NCI-H526 treated with DMSO at 0.1 percent for 48 hours (cell line): Measurements from ENCODE around the gene REPS2.
A peak's percentile ranks its signal among the peaks of the same experiment; 100 is the strongest.
"Not testable (repeated sequence)": the region's sequence is repeated elsewhere in the genome, so short reads cannot be mapped to it uniquely, and the experiment has no call there.

Experiments used
- DNase-seq: peaks from one replicate; lab custom pipeline; 2025; lab: John Stamatoyannopoulos, UW

The REPS2 gene

DNA sequence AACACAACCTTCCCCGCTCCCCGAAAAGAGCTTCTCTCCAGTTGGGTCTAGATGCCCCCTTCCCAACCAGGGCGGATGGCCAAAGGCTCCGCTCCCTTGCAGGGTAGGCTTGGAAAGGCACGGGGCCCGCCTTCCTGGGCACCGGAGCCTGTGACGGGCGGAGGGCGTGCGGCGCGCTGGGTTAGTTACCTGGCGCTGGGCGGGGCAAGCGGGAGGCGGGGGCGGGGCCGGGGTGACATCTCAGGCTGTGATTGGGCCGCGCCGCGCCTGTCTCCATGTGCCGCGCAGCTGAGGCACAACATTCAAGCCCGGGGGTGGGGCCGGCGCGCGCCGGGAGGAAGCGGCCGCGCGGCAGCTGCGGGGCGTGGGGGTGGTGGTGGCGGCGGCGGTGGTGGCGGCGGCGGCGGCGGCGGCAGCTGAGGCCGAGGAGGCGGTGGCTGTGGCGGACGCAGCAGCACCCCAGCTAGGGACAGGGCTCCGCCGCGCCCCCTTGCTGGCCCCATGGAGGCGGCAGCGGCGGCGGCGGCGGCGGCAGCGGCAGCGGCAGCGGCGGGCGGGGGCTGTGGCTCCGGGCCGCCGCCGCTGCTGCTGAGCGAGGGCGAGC lies at the start of gene REPS2:
Gene REPS2 (plus strand): TSS at position 298 of the 604 bp plus-strand sequence. CDS start 204 bp downstream, at position 502.
- DNase-seq = peak; percentile 84

DNA sequence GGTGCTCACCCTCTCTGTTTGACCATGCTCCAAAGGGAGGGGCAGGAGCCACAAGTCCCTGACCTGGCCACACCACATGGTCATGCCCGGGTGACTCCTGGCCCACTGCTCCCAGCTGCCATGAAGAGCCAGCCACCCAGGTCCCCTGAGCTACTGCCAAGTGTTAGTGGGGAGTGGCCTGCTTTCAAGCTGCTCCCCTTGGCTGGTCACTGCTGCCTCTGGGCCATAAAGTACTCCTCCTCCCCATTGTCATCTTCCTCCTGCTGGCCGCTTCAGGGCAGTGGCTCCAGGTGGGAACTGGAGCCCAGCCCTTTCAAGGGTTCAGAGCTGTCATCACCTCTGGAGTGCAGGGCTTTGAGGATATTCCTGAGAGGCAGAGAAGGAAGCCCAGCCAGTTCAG lies 49.0 kb upstream of the REPS2 start:
- no peak for DNase-seq

DNA sequence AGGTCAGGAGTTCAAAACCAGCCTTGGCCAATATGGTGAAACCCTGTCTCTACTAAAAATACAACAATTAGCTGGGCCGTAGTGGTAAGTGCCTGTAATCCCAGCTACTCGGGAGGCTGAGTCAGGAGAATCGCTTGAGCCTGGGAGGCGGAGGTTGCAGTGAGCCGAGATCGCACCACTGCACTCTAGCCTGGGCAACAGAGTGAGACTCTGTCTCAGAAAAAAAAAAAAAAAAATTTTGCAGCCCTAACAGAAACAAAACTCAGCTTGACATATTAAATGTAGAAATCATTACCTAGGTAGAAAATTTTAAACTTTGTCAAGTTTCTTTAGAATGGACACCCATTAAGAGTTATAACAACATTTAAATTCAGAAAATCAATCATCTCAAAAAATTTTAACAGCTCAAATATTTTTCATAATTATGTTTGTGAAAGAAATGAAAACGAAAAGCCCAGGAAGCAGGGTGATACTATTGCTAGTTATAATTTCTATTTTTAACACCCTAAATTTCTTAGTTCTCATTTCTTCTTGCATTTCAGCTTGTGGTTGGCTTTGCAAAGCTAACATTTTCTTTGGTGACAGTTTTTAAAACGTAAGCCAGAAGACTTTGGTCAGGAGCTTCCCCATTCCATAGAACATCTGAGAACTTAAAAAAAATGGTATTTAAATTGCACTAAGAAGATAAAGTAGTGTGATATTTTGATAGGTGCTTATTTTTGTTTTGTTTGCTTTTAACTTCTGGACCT lies 43.0 kb upstream of the REPS2 start:
- no peak for DNase-seq

DNA sequence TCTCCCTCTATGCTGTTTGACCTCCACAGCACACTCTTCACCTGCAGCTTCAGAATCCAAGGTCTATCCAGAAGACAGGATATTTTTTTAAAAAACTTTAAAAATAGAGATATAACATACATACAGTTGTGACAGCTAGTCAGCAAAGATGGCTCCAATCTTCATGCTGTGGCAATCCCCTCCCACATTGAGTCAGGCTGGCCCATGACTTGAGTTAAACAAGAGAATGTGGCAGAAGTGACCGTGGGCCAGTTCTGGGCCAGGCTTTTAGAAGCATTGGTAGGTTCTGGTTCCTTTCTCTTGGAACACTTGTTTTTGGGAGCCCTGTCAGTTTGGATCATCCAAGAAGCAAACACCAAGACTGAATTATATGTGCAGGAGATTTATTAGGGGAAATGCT lies 36.1 kb upstream of the REPS2 start:
- DNase-seq = no peak

DNA sequence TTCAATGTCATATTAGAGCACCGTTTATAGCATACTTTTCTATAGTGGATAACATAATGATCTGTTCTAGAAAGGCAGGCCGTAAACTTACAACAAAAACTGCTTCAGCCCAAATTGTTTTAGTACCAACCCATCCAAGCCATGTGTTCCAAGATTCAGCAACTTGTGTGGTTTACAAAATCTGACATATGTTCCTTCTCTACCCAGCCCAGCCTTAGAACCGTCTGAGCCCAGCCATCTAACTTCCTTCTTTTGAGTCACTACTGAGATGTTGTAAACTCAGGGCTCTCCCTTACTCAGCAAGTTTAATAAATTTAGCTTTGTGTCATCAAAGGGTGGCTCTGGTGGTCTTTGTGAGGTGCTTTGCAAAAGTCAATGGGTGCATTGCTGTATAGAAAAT lies 32.4 kb upstream of the REPS2 start:
- DNase-seq = no peak

DNA sequence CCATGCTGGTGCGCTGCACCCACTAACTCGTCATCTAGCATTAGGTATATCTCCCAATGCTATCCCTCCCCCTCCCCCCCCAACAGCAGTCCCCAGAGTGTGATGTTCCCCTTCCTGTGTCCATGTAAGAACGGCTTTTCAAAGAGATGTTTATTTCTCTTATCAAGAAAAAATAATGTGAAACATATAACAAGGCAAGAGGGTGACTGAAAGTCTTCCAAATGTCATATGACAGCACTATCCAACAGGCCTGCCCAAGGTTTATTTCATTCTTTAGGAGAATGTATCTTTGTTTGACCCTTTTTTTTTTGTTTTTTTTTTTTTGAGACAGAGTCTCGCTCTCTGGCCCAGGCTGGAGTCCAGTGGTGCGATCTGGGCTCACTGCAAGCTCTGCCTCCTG lies 29.9 kb upstream of the REPS2 start:
- no peak for DNase-seq

DNA sequence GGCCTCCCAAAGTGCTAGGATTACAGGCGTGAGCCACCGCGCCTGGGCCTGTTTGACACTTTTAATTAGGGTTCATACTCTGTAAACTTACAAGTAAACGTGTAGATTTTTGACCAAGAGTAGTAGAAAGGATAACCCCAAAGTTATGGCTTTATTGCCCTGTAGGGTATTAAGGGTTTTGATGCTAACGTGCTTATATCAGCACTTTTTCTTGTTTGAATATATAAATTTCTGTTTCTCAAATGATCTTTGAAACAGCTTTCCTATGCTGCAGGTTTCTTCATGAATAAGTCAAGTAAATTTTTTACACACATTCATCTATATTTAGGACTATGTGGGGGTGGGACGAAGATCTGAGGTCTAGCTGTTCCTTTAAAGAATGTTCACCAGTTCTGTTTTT lies 29.3 kb upstream of the REPS2 start:
- no peak for DNase-seq

DNA sequence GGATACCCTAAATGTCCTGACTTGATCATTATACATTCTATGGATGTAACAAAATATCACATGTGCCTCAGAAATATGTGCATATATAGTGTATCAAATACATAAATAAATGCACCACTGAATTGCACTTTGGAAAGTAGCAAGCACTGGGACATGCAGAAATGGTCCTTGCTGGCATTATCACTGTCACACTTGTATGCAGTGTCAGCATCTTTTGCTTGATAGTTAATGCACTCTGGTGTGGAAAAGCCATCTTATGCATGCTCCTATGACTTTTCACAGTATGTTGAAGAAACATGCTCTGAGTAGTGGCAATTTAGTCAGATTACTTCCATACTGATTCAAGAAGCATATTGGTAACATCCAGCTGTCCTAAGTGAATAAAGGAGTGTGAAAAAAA lies 27.5 kb upstream of the REPS2 start:
- no peak for DNase-seq

DNA sequence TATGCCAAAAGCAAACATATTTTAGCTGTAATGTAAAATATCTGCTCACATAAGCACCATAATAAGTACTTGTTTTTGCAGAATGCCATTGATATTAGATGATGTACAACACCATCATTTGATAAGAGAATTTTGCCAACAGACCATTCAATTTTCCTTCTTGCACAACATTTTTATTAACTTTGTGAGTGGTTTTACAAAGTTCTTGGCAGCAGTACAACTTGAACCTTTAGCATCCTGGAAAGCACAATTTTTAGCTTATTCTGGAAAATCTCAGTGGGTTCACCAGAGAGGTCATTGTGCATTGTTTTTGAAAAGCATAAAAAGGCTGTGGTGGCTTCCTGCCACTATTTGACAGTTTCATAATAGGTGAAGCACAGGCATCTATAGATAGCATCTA lies 26.4 kb upstream of the REPS2 start:
- DNase-seq = no peak

DNA sequence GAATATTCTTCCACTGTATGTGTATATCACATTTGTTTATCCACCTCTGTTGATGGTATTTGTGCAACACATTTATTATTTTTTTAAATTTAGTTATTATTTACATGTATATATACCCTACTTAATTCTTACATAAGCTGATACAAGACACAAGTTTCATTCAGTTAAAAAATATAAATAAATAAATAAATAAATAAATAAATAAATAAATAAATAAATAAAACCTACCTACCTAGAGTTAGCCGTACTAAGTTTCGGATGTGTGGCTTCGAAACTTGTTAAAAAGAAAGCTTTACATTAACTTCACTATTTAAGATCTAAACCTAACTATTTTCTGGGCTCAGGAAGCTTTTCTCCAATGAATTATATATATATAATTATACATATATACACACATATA lies 23.3 kb upstream of the REPS2 start:
- DNase-seq = no peak

DNA sequence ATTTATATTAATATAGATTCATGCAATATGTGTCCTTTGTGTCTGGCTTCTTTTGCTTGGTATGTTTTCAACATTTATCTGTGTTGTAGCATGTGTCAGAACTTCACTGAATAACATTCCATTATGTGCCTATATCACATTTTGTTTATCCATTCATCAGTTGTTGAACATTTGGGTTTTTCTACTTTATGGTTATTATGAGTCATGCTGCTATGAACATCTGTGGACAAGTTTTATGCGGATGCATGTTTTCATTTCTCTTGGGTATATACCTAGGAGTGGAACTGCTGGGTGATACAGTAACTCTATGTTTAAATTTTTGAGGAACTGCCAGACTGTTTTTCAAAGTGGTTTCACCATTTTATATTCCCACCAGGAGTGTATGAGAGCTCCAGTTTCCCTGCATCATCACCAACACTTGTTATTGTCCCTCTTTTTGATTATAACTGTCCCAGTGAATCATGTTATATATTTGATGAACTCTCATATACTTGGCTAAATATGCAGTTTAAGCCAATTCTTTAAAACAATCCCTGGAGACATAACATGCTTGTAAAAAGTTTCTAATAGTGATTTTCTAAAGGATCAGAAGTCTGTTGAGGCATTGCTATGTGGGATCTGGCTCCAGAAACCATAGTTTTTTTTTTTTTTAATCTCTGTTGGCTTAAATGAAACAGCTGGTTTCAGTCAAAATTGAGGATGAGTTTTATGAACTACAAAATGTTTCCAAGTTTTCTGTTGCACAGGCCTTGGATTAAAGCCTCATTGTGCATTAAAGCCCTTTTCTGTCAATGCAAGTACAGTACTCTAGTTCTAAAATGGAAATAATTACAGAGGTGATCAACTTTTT lies 21.6 kb upstream of the REPS2 start:
- no peak for DNase-seq

DNA sequence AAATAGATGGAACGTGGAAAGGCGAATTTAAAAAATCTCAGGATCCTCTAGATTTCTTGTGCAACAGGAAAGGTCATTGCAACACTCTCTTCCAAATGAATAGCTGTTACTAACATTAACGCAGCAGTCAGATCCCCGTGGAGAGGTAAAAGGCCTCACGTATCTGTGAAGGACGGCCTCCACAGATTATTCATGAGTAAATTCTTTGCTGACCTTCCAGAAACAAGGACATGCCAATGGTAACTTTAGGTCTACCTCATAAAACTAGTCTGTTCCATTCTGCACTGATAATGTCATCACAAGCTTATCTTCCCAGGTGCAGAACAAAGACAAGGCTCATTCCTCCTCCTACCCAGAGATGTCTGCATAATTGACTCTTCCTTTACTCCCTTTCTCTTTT lies 16.1 kb upstream of the REPS2 start:
- DNase-seq = peak; percentile 88

DNA sequence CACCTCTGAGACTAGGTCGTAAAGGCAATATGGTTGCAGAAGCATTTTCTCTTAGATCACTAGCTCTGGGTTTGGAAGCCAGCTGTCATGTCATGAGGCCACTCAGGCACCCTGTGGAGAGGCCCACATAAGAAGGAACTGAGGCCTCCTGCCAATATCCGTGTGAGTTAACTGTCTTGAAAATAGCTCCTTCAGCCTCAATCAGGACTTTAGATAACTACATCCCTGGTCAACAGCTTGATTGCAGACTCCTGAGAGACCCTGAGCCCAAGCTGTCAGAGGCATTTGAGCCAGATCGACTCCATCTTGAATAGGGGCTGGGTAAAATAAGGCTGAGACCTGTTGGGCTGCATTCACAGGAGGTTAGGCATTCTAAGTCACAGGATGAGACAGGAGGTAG lies 15.1 kb upstream of the REPS2 start:
- DNase-seq = no peak

DNA sequence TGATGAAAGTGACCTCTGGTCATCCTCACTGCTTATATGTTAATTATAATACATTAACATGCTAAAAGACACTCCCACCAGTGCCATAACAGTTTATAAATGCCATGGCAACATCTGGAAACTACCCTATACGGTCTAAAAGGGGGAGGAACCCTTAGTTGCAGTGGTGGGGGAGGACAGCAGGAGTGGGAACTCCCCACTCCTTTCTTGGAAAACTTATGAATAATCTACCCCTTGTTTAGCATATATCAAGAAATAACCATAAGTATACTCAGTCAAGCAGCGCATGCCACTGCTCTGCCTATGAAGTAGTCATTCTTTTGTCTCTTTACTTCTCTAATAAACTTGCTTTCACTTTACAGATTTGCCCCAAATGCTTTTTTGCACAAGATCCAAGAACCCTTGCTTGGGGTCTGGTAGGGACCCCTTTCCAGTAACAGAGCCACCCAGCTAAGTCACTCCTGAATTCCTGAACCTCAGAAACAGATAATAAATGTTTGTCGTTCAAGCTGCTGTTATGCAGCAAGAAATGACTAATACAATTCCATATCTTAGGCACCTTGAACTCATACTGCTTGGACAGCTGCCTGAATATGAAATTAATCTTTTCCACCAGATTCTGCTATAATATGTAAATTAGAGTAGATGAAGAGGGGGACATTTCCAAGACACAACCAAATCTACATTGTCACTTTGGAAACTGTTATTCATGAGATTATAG lies 14.4 kb upstream of the REPS2 start:
- no peak for DNase-seq

DNA sequence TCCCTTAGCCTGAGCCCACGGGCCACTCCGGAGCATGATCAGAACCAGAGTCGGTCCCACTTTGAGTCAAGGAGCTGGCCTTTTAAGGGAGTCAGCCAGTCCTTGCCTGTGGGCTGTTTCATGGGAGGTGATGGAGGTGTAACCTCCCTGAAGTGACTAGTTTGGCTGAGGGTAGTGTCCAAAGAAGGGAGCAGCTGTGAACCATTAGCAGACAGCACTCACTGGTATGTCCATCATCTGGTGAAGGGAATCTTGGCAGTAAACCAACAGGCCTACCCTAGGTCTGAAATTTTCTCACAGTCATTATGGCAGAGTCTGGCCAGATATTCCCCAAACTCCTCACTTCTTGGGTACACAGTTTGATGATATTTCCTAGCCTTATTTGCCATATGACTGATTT lies 12.3 kb upstream of the REPS2 start:
- no peak for DNase-seq

DNA sequence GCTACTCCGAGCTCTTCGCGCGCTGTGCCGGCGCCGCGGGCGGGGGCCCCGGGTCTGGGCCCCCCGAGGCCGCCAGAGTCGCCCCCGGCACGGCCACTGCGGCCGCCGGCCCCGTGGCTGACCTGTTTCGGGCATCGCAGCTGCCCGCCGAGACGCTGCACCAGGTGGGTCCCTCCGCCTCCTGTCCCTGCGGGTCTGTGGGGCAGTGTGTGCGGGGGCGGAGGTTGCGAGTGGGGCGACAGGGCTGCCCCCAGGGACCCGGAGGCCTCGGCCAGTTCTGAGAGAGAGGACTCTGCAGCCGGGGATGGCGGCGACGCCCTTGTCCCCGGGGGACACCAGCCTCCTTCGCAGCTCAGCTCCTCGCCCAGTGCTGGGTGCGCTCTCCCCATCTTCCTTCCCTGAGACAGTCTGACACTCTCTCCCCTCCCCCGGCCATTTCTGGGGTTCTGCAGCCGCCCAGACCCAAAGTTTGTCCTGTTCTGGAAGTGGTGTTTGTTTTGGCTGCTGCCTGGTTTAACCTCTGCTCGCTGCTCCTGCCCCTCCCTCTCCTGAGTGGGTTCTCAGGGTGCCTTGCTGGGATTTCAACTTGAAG lies 609 bp downstream of the REPS2 start:
- DNase-seq = no peak

DNA sequence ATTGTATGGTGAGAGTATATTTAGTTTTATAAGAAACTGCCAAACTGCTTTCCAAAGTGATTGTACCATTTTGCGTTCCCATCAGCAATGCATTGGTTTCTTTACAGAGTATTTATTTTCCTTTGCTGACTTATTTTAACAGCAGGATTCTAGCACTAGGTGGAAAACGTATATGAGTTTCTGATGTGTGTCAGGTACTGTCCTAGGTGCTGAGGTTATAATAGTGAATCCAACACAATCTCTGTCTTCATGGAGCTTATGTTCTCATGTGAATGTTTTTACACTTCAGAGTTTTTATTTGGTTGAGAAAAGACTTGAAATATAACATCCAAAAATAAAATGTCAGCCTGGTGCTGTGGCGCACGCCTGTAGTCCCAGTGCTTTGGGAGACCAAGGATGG lies 4.0 kb downstream of the REPS2 start:
- DNase-seq = no peak

DNA sequence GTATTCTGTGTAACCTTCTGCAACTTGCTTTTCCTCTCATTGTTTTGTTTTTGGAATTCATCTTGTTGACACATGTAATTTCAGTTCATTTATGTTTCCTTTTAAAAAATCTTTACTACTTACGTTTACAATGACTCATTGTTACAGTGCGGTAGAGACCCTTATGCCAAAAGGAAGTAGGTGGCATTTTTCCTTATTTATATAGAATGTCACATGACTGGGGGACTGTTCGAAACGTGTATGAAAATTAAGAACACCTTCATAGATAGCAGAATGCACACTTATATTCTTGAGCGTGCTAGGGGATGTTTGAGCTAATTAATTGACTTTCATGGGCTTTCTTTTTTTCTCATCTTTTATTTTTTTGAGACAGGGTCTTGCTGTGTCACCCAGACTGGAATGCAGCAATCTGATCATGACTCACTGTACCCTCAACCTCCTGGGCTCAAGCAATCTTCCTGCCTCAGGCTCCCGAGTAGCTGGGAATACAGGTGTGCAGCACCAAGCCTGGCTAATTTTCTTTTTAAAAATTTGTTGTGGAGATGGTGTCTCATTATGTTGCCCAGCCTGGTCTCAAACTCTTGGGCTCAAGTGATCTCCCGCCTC lies 7.3 kb downstream of the REPS2 start:
- DNase-seq = peak; percentile 21

DNA sequence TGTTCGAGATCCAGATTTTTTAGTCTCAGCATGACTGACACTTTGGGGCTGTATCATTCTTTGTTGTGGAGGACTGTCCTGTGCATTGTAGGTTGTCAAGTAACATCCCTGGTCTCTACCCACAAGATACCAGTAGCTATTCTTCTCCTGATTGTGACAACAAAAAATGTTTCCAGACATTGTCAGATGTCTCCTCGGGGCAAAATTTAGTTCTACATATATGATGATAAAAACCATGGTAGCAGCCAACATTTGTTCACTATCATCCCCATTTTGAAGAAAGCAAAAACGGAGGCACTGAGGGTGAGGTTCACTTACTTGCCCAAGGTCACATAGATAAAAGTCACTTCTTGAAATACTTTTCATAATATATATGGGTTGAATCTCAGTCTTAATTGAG lies 11.3 kb downstream of the REPS2 start:
- DNase-seq = no peak

DNA sequence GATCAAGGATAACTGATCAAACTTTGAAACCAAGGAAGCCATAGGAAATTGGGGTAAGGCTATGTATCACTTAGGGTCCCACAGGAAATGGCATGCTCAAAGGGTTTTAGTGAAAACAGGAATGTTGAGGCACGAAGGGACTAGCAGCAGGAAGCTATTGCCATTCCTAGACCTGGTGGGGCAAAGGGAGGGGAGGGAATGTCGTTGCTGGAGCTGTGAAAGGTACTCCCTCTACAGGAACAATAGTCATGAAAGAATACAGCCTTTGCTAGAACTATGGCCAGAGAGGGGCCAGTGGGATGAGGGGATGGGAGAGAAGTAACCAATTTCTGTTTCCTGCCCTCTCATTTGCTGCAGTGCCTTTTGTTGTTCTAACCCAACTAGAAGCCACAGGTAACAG lies 11.9 kb downstream of the REPS2 start:
- no peak for DNase-seq

DNA sequence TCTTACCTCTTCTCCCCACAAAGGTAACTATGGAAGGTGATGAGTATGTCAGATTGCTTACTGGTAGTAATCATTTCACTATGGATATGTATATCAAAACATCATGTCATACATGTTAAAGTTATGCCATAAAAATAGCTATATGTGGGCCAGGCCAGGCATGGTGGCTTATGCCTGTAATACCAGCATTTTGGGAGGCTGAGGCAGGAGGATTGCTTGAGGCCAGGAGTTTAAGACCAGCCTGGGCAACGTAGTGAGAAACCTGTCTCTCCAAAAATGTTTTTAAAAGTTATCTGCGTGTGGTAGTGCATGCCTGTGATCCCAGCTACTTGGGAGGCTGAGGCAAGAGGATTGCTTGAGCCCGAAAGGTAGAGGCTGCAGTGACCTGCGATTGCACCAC lies 16.2 kb downstream of the REPS2 start:
- DNase-seq = not testable (repeated sequence)

DNA sequence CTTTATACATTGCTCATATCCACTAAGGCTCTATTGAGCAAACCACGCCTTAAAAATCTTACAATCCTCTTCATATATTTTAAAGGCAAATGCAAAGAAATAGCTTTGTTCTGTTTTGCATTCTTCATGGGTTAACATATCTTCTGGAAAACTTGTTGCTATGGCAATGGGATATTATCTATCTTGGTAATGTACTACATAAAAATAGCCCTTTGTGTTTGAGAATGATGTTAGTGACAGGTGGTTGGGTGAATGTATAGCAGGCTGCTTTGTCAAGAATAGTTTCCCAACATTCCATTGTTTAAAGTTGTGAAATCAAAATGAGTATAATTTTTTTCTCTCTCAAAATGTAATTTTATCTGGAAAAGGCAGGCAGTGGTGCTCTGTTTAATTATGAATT lies 16.8 kb downstream of the REPS2 start:
- DNase-seq = no peak
